HK-2 (cell line): Measurements from ENCODE around the gene BUD13.
A peak's percentile ranks its signal among the peaks of the same experiment; 100 is the strongest.
"Not testable (repeated sequence)": the region's sequence is repeated elsewhere in the genome, so short reads cannot be mapped to it uniquely, and the experiment has no call there.

Experiments used
- DNase-seq: peaks from one replicate; pipeline ENCODE4 v3.0.0-alpha.2; 2018; ENCODE audit not compliant: unreplicated experiment

BUD13 gene

DNA sequence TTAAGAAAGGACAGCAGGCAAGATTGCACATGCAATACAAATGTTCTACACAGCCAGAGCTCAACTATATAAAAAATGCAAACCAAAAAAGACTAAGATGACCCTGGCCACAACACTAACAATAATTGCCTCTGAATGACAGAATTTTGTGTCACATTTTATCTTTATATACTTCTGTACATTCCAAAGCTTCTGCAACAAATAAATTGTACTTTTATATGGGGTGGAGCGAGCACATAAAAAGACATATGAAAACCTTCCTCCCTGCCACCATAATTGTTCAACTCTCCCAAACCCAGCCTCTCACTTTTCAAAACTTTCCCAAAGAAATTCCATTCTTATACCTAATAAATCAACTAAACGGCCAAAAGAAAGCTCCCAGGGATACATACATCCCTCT, 10.7 kb downstream of the BUD13 start:
- DNase-seq = no peak

DNA sequence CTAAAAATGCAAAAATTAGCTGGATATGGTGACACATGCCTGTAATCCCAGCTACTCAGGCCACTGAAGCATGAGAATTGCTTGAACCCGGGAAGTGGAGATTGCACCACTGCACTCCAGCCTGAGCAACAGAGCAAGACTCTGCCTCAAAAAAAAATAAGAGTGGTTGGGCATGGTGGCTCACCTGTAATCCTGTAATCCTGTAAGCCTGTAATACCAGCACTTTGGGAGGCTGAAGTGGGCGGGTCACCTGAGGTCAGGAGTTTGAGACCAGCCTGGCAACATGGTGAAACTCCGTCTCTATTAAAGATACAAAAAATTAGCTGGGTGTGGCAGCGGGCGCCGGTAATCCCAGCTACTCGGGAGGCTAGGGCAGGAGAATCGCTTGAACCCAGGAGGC, 16.7 kb downstream of the BUD13 start:
- DNase-seq = not testable (repeated sequence)

GRCh38 chr11:116750070-116750718, 22.6 kb downstream of the BUD13 start:
- DNase-seq = no peak

DNA sequence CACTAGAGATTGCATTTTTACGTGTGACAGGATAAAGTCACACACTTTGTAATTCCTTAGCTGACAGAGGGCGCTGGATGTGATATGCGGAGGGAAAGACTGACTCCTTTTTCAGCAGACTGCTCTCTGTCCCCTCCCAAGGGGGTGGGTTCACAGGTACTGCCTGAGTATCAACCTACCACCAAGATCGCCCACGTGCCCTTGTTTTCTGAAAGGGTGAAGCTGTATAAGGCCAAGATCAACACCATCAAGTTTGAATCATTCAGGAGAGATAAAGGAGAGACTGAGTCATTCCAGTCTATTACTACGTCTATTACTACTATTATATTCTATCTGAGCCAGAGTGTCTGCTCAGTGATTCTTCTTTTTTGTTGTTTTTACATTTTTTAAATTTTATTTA, 30.7 kb downstream of the BUD13 start:
- DNase-seq = no peak

- no peak for DNase-seq
Observed at GRCh38 chr11:116740741-116741140, 32.0 kb downstream of the BUD13 start.

GRCh38 chr11:116738975-116739374, 33.8 kb downstream of the BUD13 start:
- no peak for DNase-seq

DNA sequence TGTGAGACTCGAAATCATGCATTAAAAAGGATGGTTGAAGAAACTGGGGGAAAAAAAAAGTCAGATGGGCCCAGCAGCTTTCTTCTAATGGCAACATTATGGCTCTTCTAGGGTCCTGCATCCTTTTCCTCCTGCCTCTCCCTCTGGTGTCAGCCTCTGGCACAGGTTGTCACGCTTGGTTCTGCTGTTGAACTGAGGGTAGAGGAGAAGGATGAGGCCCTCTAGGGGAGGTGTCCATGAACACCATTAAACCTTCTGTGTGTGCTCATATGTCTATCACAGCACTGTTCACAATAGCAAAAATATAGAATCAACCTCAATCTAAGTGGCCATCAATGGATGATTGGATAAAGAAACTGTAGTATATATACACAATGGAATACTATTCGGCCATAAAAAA, 36.0 kb downstream of the BUD13 start:
- no peak for DNase-seq

DNA sequence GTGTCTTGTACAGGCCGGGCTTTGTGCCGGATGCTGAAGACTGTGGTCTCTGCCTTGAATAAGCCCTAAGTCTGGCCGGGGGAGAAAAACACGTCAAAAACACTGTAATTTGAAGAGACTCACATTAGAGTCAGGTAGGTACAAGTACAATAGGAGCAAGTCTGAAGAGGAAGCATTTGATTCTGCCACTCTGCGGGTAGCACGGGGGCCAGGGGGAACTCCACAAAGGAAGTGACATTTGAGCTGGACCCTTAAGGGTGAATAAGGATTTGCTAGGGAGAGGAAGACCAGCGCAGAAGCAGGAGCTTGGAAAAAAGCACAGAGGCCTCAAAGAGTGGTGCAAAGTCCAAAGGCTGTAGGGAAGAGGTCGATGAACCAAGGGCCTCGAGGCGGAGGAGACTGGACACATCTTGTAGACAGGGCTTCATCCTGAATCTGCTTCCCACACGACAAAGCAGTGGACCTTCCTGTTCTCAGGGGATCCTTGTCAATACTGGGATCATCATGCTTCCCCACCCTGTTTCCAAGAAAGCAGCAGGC, 38.7 kb downstream of the BUD13 start:
- DNase-seq = no peak

GRCh38 chr11:116733043-116733755, 39.6 kb downstream of the BUD13 start:
- no peak for DNase-seq

- peak; percentile 52 for DNase-seq
Observed at GRCh38 chr11:116732271-116733042, 40.3 kb downstream of the BUD13 start.

GRCh38 chr11:116731821-116732220, 41.0 kb downstream of the BUD13 start:
- DNase-seq = no peak

GRCh38 chr11:116731097-116731761, 41.6 kb downstream of the BUD13 start:
- DNase-seq = no peak

DNA sequence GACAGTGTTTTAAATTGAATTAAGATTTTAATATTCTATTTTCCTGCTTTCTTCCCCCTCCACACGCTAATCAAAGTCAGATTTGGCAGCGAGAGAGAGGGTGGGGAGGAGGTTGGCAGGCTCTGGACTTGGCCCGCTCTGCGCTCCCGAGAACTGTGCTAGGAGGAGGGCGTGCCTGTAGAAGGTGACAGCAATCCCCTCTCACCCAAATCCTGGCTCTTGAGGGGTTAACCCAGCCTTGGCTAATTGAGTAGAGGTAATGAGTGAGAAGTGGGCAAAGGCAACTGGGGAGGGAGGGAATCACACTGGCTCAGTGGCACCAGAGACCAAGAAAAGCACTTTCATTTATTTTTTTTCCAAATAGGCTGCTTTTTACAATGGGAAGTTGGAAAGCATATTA, 42.2 kb downstream of the BUD13 start:
- DNase-seq = no peak

- DNase-seq = no peak
Observed at GRCh38 chr11:116730241-116730561, 42.6 kb downstream of the BUD13 start.

- no peak for DNase-seq
Observed at GRCh38 chr11:116729501-116730240, 43.1 kb downstream of the BUD13 start.

GRCh38 chr11:116727990-116728389, 44.8 kb downstream of the BUD13 start:
- no peak for DNase-seq

GRCh38 chr11:116725434-116726221, 47.2 kb downstream of the BUD13 start:
- no peak for DNase-seq

DNA sequence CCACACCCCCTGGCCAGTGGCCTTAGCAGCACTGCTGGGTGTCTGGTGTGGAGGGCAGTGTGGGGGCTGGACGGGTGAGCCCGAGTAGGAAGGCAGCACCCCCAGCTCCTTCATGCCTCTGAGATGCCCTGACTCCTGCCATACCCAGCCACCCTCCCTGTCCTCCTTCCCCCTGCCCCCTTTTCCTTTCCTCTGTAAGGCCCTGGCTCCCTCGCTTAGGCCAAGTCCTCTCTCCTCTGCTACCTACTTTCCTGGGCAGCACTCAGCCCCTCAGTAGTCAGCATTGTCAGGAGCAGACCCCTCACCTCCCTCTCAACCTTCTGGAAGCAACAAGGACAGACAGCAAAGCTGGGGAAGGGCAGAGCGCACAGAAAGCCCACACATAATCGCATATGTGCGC, 48.0 kb downstream of the BUD13 start:
- DNase-seq = no peak

GRCh38 chr11:116723511-116723910, 49.3 kb downstream of the BUD13 start:
- DNase-seq = no peak

DNA sequence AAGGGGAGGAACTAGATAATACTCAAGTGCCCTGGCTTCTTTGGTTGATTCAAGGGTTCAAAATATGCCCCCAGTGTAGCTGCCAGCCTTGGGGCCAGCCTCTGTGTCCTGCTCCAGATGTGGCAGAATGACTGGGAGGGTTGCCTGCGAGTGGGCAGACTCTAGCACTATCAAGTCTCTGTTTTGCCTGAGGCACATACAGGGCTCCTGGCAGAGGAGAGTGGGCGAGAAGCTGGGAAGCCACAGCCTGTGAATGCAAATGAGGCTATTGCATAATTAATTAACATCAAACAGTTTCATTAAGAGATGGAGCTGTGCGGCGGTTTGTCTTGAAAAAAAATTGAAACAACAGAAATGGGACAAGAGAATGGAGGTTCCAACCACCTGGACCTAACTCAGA, 50.8 kb downstream of the BUD13 start:
- DNase-seq = no peak

- DNase-seq = no peak
Observed at GRCh38 chr11:116720895-116721294, 51.9 kb downstream of the BUD13 start.
